Cardiac muscle cell (in vitro differentiated cells and primary cell): Measurements from ENCODE around the gene FMN2. TPM values are rescaled to one million over a fixed set of nuclear protein-coding genes. Genes with fewer than 3 reads are reported as not detected.

Experiments used
- DNase-seq, 2 donors: peaks; one replicate each; pipeline versions ENCODE4 v3.0.0 to v3.0.0-alpha.2; 2010 to 2017; ENCODE audit warnings: low read depth in 1 of 2, low spot score in 1 of 2
- H3K27ac ChIP-seq: fragments of 200-600 bp; sonication (generic); 2 replicates; pipeline ENCODE4 v1.5.1; 2016
- H3K27me3 ChIP-seq: fragments of 200-600 bp; sonication (generic); 2 replicates; pipeline ENCODE4 v1.6.0; 2016; ENCODE audit warnings: control low read depth
- H3K36me3 ChIP-seq: fragments of 200-600 bp; sonication (generic); 2 replicates; pipeline ENCODE4 v1.5.1; 2016; ENCODE audit warnings: control low read depth
- H3K4me1 ChIP-seq: fragments of 200-600 bp; sonication (generic); 2 replicates; pipeline ENCODE4 v1.8.1; 2017; ENCODE audit warnings: low read depth, mild to moderate bottlenecking, mixed run types
- H3K4me3 ChIP-seq: fragments of 200-600 bp; sonication (generic); 2 replicates; pipeline ENCODE4 v1.5.1; 2016; ENCODE audit warnings: mild to moderate bottlenecking
- H3K9me3 ChIP-seq: fragments of 200-600 bp; sonication (generic); 2 replicates; pipeline ENCODE4 v1.5.1; 2017; ENCODE audit warnings: low read depth, mild to moderate bottlenecking, control low read depth
- polyA plus RNA-seq: library from polyadenylated mRNA; unstranded; fragments of >200 nt; fragmentation: Nextera tagmentation; extraction: Ambion mirVana; gene quantifications from 2 replicates; pipeline ENCODE4 v1.2.1, GENCODE V29; 2016
- total RNA-seq: library from RNA; depleted of rRNA; stranded (reverse); fragments of >200 nt; gene quantifications from 2 replicates; pipeline ENCODE4 v1.2.3, GENCODE V29; 2016
- TF ChIP-seq, protein P1 (sequence below): IDR thresholded peaks from 2 replicates; pipeline ENCODE4 v1.5.1; 2012; ENCODE audit warnings: low read depth, mild to moderate bottlenecking, low read length

FMN2 gene
- total and polyA plus RNA-seq, 2 experiments from 2014 or later: 0.42 to 2.7 TPM

DNA sequence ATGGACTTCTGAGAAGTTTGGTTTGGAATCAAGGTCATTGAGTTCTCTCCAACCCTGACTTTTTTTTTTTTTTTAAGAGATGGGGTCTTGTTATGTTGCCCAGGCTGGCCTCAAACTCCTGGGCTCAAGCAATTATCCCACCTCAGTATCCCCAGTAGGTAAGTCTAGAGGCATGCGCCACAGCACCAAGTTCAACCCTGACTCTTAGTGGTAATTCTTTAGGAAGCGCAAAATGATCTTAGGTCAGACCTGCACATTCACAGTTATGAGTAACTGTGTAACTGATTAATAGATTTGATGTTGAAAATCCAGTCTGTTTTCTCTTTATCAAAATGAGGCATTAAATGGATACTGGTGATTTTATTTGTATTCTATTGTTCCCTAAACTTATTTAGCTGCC is 424.4 kb downstream of the FMN2 start:
- no peaks in the 10 kb centered on the region for H3K36me3 ChIP-seq
- no peak overlapping the region for H3K27ac ChIP-seq
- H3K9me3 ChIP-seq: no peaks in the 10 kb centered on the region
- TF ChIP-seq, protein P1, sequence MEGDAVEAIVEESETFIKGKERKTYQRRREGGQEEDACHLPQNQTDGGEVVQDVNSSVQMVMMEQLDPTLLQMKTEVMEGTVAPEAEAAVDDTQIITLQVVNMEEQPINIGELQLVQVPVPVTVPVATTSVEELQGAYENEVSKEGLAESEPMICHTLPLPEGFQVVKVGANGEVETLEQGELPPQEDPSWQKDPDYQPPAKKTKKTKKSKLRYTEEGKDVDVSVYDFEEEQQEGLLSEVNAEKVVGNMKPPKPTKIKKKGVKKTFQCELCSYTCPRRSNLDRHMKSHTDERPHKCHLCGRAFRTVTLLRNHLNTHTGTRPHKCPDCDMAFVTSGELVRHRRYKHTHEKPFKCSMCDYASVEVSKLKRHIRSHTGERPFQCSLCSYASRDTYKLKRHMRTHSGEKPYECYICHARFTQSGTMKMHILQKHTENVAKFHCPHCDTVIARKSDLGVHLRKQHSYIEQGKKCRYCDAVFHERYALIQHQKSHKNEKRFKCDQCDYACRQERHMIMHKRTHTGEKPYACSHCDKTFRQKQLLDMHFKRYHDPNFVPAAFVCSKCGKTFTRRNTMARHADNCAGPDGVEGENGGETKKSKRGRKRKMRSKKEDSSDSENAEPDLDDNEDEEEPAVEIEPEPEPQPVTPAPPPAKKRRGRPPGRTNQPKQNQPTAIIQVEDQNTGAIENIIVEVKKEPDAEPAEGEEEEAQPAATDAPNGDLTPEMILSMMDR: no peak
- H3K27me3 ChIP-seq: no peaks in the 10 kb centered on the region
- H3K4me3 ChIP-seq: no peak overlapping the region
- no peak for DNase-seq
- no peaks in the 10 kb centered on the region for H3K4me1 ChIP-seq

DNA sequence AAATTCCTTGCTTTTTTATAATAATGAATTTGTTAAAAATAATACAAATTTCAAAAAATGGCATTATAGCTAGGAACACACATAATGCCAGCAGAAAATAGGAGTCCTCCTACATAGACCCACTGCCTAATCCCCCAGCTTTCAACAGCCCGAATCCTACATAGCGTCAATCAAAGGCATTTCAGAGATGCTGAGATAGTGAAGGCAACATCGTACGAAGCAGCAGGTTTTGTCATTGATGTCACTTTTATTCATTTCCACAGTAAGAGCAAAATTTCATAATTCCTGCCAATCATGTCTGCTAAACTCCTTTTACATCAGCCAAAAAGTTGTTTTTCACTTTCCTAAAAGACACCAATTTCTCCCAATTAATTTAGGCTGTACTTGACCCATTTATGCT is 426.2 kb downstream of the FMN2 start:
- no peaks in the 10 kb centered on the region for H3K27me3 ChIP-seq
- H3K27ac ChIP-seq: no peak overlapping the region
- DNase-seq: no peak
- no peak overlapping the region for H3K4me3 ChIP-seq
- no peaks in the 10 kb centered on the region for H3K36me3 ChIP-seq
- TF ChIP-seq, protein P1: no peak
- H3K4me1 ChIP-seq: peaks cover 4% of the 10 kb centered on the region
- H3K9me3 ChIP-seq: no peaks in the 10 kb centered on the region

DNA sequence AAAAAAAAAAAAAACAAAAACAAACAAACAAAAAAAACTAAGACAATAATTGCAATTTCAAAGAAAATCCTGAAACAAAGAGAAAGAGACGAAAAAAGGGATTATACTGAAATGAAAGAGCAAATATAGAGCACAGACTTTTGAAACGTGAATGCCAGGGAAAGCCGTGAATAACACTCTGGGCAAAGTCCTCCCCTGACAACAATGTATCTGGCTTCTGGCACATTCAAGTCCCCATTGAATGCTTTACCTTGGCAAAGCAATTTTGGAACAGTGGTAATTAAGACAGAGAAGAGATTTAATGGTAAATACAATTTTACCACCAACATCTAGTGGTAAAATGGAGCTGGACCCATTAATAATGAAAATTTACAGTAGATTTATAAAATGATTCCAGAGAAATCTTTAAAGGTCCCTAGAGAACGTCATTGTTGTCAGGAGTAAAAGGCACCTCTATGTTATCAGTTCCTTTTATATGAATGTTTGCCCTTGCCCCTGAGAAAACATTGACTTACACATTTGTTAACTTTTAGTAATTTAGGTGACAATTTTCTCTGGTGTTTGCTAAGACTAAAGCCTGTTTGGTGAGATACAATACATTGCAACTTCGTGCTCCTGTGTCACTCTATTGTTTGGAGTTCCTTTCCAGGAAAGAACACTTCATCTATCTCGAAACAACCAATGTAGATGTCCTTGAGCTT is 430.6 kb downstream of the FMN2 start:
- Histone ChIP-seq H3K27me3 (no peaks in the 10 kb centered on the region), H3K9me3 (no peaks in the 10 kb centered on the region), H3K36me3 (no peaks in the 10 kb centered on the region), H3K4me3 (no peak overlapping the region), H3K27ac (no peak overlapping the region), H3K4me1 (peaks cover 35% of the 10 kb centered on the region)
- TF ChIP-seq, protein P1: no peak
- no peak for DNase-seq

DNA sequence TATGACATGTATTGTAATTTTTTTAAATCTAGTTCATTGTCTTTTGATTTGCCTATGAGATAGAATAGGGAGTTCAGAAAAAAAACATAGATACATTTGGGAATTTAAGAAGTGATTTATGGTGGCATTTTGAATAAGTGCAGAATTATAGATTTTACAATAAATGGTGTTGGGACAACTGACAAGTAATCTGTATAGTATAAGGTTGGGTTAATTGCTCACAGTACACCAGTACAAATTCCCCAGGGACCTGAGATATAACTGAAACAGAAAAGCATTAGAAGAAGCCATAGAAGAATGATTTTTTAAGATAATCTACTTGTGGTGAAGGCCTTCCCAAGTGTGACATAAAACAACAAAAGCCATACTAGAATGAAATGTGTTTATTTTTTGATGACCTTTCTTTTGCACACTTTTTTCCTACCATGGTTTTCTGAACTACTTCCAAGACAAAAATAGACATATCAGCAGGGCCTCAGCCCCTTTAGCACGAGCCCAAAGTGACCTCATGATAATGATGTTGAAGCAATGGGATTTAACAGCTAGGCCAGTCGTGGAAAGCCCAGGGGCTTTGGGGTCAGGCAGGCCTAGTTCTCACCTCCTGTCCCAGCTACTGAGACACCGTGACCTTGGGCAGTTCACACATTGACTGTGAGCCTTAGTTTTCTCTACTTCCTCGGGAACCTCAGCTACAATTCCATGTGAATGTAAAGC is 432.8 kb downstream of the FMN2 start:
- peaks cover 36% of the 10 kb centered on the region for H3K4me1 ChIP-seq
- H3K4me3 ChIP-seq: no peak overlapping the region
- no peaks in the 10 kb centered on the region for H3K36me3 ChIP-seq
- H3K27me3 ChIP-seq: no peaks in the 10 kb centered on the region
- DNase-seq: peak in 1 of 2 donors; percentile 16
- TF ChIP-seq, protein P1: no peak
- peak overlapping the region; percentile 78 for H3K27ac ChIP-seq
- H3K9me3 ChIP-seq: no peaks in the 10 kb centered on the region
